ENCODE results near the gene OAS2. TPM values are rescaled to one million over a fixed set of nuclear protein-coding genes. Genes with fewer than 3 reads are reported as not detected.

The OAS2 gene
- total RNA-seq, 1 donor, result 2.0 TPM

GRCh38 chr12:113044516-113044915 lies 66.2 kb downstream of the OAS2 start:
- no peak for DNase-seq (ENCODE audit: low read depth)
- no peak overlapping the region for H3K4me3 ChIP-seq (ENCODE audit: low read depth, low read length)
- TF ChIP-seq, protein P1, sequence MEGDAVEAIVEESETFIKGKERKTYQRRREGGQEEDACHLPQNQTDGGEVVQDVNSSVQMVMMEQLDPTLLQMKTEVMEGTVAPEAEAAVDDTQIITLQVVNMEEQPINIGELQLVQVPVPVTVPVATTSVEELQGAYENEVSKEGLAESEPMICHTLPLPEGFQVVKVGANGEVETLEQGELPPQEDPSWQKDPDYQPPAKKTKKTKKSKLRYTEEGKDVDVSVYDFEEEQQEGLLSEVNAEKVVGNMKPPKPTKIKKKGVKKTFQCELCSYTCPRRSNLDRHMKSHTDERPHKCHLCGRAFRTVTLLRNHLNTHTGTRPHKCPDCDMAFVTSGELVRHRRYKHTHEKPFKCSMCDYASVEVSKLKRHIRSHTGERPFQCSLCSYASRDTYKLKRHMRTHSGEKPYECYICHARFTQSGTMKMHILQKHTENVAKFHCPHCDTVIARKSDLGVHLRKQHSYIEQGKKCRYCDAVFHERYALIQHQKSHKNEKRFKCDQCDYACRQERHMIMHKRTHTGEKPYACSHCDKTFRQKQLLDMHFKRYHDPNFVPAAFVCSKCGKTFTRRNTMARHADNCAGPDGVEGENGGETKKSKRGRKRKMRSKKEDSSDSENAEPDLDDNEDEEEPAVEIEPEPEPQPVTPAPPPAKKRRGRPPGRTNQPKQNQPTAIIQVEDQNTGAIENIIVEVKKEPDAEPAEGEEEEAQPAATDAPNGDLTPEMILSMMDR (IDR thresholded peaks at IDR 0.05; ENCODE audit: insufficient read depth, low read length), result no peak

DNA sequence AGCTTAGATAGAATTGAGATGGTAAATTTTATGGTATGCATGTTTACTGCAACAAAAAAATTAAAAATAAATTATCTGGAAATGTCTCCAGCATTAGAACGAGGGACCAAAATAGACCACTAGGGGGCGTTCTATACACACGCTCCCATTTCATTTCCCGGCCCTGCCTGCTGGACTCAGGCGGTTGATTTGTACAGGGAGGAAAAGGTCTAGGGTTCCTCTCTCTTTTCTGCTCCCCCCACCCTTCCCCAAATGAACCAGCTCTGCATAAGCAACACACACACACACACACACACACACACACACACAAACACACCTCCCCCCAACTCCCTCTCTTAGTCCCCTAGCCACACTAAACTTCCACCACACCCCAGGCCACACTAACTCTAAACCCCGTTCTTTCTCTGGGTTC lies 70.4 kb downstream of the OAS2 start:
- H3K4me3 ChIP-seq (ENCODE audit: low read depth, low read length), result no peak overlapping the region
- peak; percentile 76 for DNase-seq (ENCODE audit: low read depth)
- TF ChIP-seq, protein P1 (IDR thresholded peaks at IDR 0.05; ENCODE audit: insufficient read depth, low read length), result peak; percentile 85

GRCh38 chr12:113049976-113050742 lies 71.8 kb downstream of the OAS2 start:
- no peak overlapping the region for H3K4me3 ChIP-seq (ENCODE audit: low read depth, low read length)
- no peak for DNase-seq (ENCODE audit: low read depth)
- TF ChIP-seq, protein P1 (IDR thresholded peaks at IDR 0.05; ENCODE audit: insufficient read depth, low read length), result no peak

DNA sequence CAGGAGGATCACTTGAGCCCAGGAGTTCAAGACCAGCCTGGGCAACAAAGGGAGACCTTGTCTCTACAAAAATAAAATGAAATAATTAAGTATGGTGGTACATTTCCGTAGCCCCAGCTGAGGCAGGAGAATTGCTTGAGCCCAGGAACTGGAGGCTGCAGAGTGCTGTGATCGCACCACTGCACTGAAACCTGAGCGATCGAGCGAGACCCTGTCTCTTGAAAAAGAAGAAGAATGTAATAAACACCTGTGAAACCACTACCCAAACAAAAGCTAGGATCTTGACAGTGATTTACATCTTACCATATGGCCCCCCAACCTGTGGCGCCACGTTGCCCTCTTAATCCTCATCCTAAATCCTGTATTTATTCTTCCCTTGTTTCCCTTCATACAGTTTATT lies 72.5 kb downstream of the OAS2 start:
- no peak overlapping the region for H3K4me3 ChIP-seq (ENCODE audit: low read depth, low read length)
- TF ChIP-seq, protein P1 (IDR thresholded peaks at IDR 0.05; ENCODE audit: insufficient read depth, low read length), result no peak
- no peak for DNase-seq (ENCODE audit: low read depth)

GRCh38 chr12:113051759-113052158 lies 73.4 kb downstream of the OAS2 start:
- TF ChIP-seq, protein P1 (IDR thresholded peaks at IDR 0.05; ENCODE audit: insufficient read depth, low read length), result no peak
- H3K4me3 ChIP-seq (ENCODE audit: low read depth, low read length), result no peak overlapping the region
- DNase-seq (ENCODE audit: low read depth), result no peak

DNA sequence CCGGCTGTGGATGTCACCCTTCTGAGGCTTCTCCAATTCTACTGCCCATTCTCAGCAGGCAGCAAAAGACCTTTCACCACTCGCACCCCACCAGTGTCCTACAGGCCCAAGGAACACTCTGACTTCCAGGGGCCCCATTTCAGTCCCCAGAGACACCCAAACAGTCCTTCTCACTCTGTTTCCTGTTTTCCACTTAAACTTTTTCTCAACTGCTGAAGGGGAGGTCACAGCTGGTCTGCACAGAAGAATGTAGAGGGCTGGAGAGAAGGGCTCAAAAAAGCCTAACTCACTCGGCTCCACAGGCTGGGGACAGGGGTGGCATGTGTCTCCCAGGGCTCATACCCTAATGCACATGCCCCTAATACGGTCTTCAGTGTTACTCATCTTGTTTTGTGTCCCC lies 74.0 kb downstream of the OAS2 start:
- no peak for DNase-seq (ENCODE audit: low read depth)
- H3K4me3 ChIP-seq (ENCODE audit: low read depth, low read length), result no peak overlapping the region
- TF ChIP-seq, protein P1 (IDR thresholded peaks at IDR 0.05; ENCODE audit: insufficient read depth, low read length), result no peak
